NCI-H1417 (cell line): ENCODE results near the gene C3.

ENCODE experiments used
- DNase-seq, 3 experiments: peaks; one replicate each; lab custom pipeline; 2025; lab: John Stamatoyannopoulos, UW

C3 gene

DNA sequence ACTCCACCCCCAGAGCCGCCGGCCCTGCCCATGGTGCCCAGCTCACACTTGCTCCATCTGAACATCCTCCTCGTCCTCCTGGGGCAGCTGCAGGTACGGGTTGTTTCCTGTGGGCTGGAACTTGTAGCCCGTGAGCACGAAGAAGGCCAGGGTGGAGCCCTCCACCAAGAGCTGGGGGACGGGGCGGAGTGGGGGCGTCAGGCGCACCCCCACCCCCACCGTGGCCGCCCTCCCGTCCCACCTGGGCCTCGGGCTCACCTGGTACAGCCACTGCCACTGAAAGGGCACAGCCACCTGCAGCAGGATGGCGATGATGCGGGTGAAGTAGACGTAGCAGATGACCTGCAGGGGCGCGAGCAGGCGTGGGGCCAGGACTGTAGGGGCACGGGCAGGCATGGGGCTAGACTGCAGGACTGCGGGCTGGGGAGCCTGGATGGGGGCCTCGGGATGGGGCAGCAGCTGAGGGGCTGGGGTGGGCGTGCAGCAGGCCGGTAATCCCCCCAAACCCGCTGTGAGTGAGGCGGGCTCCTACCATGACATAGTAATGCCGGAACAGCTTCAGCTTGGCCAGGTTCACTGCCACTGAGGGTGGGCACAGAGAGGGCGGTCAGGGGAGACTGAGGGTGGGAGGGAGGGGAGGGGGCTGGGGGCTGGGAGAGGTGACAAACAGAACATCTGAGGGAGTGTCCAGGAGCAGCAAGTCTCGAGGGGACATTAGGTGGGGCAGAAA is 10.7 kb upstream of the C3 start:
- DNase-seq: no peak

DNA sequence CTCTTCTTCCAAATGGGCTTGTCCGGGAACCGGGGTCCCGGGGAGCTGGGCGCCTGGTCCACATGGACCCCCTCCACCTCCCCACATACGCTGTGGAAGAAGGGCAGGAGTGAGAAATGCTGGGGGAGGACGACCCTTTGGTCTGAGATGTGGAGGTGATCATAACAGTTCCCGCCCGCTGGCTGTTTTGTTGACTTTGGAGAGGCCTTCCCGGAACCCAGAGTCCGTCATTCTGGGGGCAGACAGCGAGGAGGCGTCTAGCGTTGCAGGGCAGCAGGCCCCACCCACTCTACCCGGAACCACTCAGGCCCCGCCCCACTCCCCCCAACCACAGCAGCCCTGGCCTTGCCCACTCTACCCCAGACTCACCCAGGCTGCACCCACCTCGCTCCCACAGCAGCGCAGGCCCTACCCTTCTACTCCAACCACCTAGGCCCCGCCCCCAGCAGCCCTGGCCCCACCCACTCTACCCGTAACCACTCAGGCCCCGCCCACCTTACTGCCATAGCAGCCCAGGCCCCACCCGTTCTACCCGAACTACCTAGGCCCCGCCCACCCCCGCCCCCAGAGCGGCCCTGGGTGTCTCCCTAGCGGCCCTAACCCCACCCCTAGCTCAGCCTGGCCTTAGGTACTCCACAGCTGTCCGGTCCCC is 9.8 kb upstream of the C3 start:
- DNase-seq: no peak

- no peak for DNase-seq
Measured at GRCh38 chr19:6729573-6730152, 9.2 kb upstream of the C3 start.

- DNase-seq: no peak
Measured at GRCh38 chr19:6728346-6728745, 7.9 kb upstream of the C3 start.

- DNase-seq: no peak
Measured at GRCh38 chr19:6725513-6726231, 5.2 kb upstream of the C3 start.

- no peak for DNase-seq
Measured at GRCh38 chr19:6724631-6725492, 4.4 kb upstream of the C3 start.

DNA sequence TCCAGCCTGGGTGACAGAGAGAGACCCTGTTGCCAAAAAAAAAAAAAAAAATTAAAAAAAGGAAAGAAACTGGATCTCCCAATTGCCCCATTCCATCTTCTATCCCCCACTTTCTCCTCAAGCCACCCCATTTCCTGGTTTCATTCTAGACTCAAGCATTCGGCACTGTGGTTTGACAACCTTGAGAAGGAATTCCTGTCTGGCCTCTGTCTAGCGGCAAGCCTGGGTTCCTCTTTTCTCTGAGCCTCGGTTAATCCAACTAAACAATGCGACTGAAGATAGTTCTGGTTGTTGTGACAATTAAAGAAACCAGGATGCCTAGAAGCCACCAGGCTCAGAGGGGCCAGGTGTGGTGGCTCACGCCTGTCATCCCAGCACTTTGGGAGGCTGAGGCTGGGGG is 3.3 kb upstream of the C3 start:
- no peak for DNase-seq

GRCh38 chr19:6723108-6723618 is 2.7 kb upstream of the C3 start:
- DNase-seq: no peak

- DNase-seq: no peak
Measured at GRCh38 chr19:6721773-6722172, 1.3 kb upstream of the C3 start.

DNA sequence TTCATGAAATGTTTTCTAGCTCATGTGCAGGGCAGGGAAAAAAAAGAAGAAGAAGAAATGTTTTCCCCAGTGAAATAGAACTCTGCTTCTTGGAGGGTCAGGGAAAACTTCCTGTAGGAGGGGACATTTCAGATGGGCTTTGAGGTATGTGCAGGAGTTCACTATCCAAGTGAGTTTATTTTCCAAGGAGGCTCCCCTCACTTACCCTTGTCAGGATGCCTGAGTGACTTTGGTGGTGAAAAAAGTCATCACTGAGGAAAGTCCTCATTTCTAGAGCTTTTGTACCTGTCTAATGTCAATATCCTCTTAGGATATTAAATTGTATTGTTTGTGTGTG is 656 bp upstream of the C3 start:
- no peak for DNase-seq

DNA sequence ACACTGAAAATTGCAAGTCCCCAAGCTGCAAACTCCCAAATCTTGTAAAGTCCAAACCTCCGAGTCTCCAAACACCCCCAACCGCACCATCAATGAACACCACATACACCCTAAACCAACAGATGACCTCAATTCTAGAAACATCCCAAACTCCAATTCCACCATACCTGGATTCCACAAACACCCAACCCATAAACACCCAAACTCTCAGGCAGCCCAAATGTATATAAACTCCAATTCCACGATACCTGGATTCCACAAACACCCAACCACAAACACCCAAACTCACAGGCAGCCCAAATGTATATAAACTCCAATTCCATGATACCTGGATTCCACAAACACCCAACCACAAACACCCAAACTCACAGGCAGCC is 470 bp downstream of the C3 start:
- no peak for DNase-seq

- DNase-seq: no peak
Measured at GRCh38 chr19:6719540-6719861, 949 bp downstream of the C3 start.

DNA sequence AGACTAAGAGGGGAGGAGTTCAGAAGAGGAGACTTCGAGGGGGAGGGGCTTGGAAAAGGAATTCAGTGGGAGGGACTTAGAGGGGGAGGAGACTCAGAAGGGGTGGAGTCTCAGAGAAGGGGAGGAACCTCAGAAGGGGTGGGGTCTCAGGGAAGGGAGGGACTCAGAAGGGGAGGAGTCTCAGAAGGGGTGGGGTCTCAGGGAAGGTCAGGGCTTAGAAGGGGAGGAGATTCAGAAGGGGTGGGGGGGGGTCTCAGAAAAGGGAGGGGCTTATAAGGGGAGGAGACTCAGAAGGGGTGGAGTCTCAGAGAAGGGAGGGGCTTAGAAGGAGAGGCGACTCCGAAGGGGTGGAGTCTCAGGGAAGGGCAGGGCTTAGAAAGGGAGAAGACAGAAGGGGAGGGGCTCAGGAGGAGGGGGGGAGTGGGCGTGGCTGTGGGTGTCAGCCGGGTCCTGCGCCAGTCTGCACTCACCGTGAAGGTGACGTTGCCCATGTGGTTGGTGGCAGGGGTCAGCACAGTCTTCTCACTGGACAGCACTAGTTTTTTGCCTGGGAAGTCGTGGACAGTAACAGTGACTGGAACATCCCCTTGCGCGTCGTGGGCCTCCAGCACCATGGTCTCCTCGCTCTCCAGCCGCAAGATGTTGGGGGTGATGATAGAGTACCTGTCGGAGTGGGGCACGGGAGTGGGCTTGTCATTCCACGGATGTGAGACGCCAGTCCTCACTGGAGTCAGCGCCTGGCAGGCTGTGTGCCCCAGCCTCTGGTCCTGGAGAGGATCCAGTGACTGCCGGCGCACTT is 1.5 kb downstream of the C3 start:
- DNase-seq: peak in 1 of 3 experiments; percentile 23

DNA sequence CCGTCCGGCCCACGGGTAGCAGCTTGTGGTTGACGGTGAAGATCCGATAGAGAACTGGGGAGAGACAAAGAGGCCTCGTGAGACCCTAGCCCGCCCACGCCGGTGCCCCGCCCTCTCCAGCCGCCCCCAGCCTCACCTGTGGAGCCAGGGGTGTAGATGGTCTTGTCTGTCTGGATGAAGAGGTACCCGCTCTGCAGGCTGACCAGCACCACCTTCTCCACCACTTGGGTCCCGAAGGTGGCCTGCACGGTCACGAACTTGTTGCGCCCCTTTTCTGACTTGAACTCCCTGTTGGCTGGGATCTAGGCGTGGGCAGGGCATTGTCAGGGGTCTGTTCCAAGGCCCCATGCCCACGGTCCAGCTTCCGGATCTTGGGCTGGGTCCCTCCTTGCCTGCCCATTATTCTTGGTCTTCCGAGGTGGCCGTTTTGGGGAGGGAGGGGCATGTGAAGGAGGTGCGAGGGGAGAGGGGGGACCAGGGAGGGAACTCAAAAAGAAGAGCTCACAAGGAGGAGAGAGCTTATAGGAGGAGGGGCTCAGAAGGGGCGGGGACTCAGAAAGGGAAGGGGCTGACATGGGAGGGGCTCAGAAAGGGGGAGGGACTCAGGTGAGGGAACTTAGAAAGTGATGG is 2.2 kb downstream of the C3 start:
- DNase-seq: no peak

DNA sequence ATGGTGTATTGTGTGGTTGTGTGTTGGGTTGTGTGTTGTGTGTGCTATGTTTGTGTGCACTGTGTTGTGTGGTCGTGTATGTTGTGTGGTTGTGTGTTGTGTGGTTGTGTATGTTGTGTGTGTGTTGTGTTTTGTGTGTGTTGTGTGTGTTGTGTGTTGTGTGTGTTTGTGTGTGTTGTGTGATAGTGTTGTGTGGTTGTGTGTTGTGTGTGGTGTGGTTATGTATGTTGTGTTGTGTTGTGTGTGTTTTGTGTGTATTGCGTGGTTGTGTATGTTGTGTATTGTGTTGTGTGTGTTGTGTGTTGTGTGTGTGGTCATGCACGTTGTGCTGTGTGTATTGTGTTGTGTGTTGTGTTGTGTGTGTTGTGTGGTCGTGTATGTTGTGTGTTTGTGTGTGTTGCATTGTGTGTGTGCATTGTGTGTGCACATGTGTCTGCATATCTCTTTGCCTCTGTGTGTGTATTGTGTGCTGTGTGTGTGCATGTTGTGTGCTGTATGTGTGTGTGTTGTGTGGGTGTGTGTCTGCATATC is 2.9 kb downstream of the C3 start:
- DNase-seq: no peak

DNA sequence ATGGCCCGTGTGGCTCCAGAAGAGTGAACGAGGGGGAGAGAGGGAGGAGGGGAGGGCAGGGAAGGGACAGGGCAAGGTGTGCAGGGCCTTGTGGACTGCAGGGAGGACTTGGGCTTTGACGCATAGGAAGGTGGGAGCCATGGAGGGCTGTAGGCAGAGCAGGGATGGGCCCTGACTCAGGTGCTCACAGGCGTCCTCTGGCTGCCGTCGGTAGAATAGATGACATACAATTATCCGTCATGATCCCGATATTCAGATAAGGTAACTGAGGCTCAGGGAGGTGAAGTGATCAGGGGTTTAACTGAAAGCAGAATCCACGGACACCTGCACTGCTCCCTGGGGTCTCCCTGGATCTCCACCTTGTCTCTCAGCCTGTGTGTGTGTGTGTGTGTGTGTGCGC is 3.4 kb downstream of the C3 start:
- no peak for DNase-seq

DNA sequence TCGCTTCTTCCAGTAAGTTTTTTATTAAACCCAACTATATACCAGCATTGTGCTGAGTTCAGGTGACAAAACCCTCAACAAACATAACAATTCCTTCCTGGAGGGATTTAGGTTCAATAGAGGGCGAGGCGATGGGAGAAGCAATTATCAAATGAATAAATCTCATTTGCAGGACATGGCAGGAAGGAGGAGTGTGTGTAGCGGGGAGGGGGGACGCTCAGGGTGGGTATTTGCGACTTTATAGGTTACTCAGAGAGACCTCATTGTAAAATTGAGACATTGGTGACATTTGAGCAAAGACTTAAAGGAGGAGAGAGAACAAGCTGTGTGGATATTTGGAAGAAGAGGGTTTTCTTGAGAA is 3.9 kb downstream of the C3 start:
- no peak for DNase-seq

DNA sequence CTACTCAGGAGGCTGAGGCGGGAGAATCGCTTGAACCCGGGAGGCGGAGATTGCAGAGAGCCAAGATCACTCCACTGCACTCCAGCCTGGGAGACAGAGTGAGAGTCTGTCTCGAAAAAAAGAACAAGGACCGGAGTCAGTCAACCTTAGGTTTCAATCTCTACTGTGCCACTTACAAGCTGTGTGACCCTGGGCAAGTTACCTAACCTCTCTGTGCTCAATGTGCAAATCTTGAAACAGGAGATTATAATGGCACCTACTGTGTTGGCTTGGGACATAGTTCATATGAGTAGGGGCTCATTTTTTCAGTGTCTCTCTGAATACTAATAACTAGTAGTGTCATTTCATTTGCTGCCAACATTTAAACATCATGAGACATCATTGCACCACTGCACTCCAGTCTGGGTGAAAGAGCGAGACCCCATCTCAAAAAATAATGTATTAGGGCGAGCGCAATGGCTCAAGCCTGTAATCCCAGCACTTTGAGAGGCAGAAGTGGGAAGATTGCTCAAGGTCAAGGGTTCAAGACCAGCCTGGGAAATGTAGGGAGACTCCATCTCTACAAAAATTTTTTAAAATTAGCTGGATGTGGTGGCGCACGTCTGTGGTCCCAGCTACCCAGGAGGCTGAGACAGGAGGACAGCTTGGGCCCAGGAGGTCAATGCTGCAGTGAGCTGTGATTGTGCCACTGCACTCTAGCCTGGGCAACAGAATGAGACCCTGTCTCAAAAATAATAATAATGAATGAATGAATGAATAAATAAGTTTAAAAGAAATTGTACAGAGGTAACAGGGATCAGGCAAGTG is 5.5 kb downstream of the C3 start:
- DNase-seq: no peak

DNA sequence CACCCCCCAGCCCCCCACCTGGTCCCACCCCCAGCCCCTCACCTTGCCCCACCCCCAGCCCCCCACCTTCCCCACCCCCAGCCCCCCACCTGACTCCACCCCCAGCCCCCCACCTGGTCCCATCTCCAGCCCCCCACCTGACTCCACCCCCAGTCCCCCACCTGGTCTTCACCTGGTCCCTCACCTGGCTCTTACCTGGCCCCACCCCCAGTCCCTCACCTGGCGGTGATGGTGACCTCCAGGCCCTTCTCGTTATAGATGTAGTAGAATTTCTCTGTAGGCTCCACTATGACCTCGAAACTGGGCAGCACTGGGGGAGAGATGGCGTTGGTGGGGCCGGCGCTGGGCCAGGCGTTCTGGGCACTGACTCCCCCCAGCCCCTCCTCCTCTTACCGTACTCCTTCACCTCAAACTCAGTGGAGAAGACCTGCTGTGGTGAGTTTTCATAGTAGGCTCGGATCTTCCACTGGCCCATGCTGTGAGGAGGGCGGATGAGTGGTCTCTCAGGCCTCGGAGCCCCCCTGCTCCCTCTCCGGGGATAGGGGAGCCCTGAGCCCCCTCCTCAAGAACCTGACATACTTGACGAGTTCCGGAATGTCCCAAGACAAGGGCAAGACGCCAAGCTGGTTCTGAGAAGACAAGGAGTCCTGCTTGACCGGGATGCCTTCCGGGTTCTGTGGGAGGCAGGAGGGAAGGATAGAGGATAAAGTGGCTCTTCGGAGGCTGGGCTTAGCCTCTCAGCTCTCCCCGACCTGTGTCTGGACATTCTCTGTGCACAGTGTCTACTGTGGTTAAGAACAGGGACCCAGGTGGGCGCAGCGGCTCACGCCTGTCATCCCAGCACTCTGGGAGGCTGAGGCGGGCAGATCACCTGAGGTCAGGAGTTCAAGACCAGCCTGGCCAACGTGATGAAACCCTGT is 6.4 kb downstream of the C3 start:
- no peak for DNase-seq
